ENCODE measurements around the gene ZNF300.

Gene ZNF300

DNA sequence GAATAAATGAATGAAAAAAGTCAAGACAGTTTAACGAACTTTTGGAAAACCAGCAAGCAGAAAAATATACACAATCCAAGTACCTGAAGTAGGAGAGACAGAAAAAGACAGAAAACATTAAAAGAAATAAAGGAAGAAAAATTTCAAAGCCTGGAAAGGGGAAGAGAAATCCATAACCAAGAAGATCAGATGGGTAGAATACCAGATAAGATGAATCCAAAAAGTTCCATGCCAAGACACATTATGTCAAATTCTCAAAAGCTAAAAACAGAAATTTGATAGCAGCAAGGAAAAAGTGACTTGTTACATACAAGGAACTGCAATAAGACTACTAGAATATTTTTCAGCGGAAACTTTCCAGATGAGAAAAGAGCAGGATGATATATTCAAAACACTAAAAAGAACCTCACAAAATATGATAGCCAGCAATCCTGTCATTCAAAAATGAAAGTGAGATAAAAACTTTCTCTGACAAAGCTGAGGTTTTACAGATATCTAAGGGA is 7.6 kb upstream of the ZNF300 start:
- DNase-seq (ENCODE audit: extremely low read depth, low read depth) = no peak
- TF ChIP-seq, protein P1, sequence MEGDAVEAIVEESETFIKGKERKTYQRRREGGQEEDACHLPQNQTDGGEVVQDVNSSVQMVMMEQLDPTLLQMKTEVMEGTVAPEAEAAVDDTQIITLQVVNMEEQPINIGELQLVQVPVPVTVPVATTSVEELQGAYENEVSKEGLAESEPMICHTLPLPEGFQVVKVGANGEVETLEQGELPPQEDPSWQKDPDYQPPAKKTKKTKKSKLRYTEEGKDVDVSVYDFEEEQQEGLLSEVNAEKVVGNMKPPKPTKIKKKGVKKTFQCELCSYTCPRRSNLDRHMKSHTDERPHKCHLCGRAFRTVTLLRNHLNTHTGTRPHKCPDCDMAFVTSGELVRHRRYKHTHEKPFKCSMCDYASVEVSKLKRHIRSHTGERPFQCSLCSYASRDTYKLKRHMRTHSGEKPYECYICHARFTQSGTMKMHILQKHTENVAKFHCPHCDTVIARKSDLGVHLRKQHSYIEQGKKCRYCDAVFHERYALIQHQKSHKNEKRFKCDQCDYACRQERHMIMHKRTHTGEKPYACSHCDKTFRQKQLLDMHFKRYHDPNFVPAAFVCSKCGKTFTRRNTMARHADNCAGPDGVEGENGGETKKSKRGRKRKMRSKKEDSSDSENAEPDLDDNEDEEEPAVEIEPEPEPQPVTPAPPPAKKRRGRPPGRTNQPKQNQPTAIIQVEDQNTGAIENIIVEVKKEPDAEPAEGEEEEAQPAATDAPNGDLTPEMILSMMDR (IDR thresholded peaks at IDR 0.05; ENCODE audit: low read depth, low read length) = no peak

DNA sequence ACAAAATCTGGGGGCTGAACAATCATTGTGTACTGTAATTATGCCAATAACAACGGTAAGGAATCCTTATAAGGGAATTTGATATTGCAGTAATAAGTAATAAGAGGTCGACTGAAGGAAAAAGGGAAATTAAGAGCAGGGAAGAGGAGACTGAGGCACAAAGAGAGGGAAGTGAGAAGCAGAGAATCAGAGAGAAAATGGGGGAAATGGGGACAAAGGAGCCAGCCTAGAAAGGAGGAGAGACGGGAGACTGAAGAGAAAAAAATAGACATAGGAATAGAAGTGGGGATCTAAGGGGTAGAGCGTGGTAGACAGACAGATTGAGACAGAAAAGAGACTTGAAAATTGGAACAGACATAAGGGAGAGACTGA is 518 bp upstream of the ZNF300 start:
- TF ChIP-seq, protein P1 (IDR thresholded peaks at IDR 0.05; ENCODE audit: low read depth, low read length) = no peak
- DNase-seq (ENCODE audit: extremely low read depth, low read depth) = no peak

DNA sequence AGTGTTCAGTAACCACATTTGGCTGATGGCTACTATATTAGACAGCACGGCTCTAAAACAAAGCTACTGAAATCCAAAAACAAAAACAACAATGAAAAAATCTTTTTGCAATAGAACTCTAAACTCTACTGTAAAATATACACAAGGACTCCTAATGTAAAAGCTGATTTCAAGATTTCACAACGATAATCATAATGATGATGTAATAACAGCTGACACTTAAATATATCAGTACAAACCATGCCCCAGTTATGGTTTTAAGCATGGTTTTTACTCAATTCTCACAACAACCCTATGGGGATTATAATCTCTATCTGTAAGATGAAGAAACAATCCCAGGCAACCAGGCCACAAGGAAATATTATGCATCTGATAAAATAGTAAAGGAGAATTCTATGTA is 3.3 kb downstream of the ZNF300 start:
- no peak for DNase-seq (ENCODE audit: extremely low read depth, low read depth)
- TF ChIP-seq, protein P1 (IDR thresholded peaks at IDR 0.05; ENCODE audit: low read depth, low read length) = no peak

DNA sequence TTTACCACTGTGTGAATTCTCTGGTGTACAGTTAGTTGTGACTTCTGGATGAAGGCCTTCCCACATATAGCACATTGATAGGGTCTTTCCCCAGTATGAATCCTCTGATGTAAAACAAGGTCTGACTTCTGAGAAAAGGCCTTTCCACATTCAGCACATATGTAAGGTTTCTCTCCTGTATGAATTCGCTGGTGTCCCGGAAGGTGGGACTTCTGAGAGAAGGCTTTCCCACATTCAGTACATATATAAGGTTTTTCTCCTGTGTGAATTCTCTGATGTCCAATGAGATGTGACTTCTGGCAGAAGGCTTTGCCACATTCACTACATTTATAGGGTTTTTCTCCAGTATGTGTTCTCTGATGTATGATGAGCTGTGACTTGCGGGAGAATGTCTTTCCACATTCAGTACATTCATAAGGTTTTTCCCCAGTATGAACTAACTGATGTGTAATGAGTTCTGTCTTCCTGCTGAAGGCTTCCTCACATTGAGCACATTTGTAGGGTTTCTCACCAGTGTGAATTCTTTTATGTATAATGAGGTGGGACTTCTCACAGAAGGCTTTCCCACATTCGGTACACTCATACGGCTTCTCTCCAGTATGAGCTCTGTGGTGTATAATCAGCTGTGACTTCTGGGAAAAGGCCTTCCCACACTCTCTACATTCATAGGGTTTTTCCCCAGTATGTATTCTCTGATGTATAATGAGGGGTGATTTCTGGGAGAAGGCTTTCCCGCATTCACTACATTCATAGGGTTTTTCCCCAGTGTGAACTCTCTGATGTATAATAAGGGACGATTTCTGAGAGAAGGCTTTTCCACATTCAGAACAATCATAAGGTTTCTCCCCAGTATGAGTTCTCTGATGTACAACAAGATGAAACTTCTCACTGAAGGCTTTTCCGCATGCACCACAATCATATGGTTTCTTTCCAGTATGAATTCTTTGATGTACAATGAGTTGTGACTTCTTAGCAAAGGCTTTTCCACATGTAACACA is 9.1 kb downstream of the ZNF300 start:
- TF ChIP-seq, protein P1 (IDR thresholded peaks at IDR 0.05; ENCODE audit: low read depth, low read length) = no peak
- DNase-seq (ENCODE audit: extremely low read depth, low read depth) = no peak

DNA sequence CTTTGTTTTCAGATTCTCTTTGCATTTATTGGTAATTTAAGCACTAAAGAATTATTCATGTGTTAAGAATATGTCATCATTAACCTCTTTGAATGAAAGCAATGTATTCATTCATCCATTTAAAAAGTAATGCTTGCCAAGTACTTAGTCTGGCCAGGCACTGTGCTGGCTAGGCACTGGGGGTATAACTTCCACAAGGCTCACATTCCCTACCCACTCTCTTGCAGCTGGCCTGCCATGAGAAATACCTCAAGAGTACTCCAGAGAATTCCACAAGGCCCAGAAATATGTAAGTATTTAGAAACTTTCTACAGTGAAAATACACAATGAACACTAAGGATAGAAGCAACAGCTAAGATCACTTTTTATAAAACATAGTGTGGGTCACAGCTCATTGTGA is 25.4 kb downstream of the ZNF300 start:
- TF ChIP-seq, protein P1 (IDR thresholded peaks at IDR 0.05; ENCODE audit: low read depth, low read length) = no peak
- no peak for DNase-seq (ENCODE audit: extremely low read depth, low read depth)

DNA sequence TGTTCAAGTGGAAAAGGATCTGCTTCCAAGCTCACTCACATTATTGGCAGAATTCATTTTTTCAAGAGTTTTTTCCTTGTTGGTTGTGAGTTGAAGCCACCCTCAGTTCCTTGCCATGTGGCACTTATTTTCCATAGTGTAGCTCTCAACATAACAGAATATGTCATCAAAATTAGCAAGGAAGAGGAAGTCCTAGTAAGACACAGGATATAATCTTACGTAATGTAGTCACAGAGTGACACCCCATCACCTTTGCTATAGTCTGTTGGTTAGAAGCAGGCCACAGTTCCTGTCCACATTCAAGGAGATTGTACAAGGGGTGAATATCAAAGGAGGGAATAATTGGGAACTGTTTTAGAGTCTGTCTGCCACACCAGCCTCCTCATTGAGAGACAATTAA is 42.7 kb downstream of the ZNF300 start:
- DNase-seq (ENCODE audit: extremely low read depth, low read depth) = no peak

More for the DNA sequence above, 42.7 kb downstream of the ZNF300 start:
- TF ChIP-seq, protein P1 (IDR thresholded peaks at IDR 0.05; ENCODE audit: low read depth, low read length) = no peak
